Upper lobe of left lung (tissue), 6 donors: ENCODE results near the gene LTN1. TPM values are rescaled to one million over a fixed set of nuclear protein-coding genes. Genes with fewer than 3 reads are reported as not detected.

Experiments
- ATAC-seq, 2 donors: fragments of 200-7000 bp; cut with Tn5 transposase; one replicate each; pipeline ENCODE4 v1.9.1; 2022; ENCODE audit warnings: mild to moderate bottlenecking in 2 of 2, moderate library complexity in 2 of 2; ENCODE audit not compliant: low FRiP score in 2 of 2
- DNase-seq, 2 donors: peaks; one replicate each; pipeline ENCODE4 v3.0.0-alpha.2; 2019 to 2020
- H3K27ac ChIP-seq, 4 donors: fragments of 200-600 bp; sonication (generic); one replicate each; pipeline ENCODE4 v1.5.1; 2016 to 2019
- H3K27me3 ChIP-seq, 4 donors: fragments of 200-600 bp; sonication (generic); one replicate each; pipeline ENCODE4 v1.5.1; 2017 to 2019
- H3K36me3 ChIP-seq, 4 donors: fragments of 200-600 bp; sonication (generic); one replicate each; pipeline ENCODE4 v1.5.1; 2016 to 2019
- H3K4me1 ChIP-seq, 4 donors: fragments of 200-600 bp; sonication (generic); one replicate each; pipeline ENCODE4 v1.5.1; 2018 to 2019
- H3K4me3 ChIP-seq, 4 donors: fragments of 200-600 bp; sonication (generic); one replicate each; pipeline ENCODE4 v1.5.1; 2017 to 2019; ENCODE audit warnings: mild to moderate bottlenecking in 2 of 4, moderate library complexity in 1 of 4
- H3K9me3 ChIP-seq, 4 donors: fragments of 200-600 bp; sonication (generic); one replicate each; pipeline ENCODE4 v1.5.1; 2018 to 2019
- CTCF ChIP-seq, 6 experiments: fragments of 450-650 bp in 4 of 6; fragments of 200-600 bp in 2 of 6; sonication (generic) in 2 of 6; IDR thresholded peaks; one replicate each; pipeline ENCODE4 v1.5.1; 2016 to 2019; ENCODE audit warnings: antibody characterized with exemption in 6 of 6
- EP300 ChIP-seq, 4 donors: sonication (generic); formaldehyde crosslinking; IDR thresholded peaks; one replicate each; pipeline ENCODE4 v1.5.1; 2017; ENCODE audit warnings: antibody characterized with exemption in 4 of 4, control low read depth in 2 of 4
- POLR2A ChIP-seq, 4 donors: fragments of 450-650 bp; IDR thresholded peaks; one replicate each; pipeline ENCODE4 v1.5.1; 2016 to 2017; ENCODE audit warnings: antibody characterized with exemption in 4 of 4, mild to moderate bottlenecking in 2 of 4
- POLR2AphosphoS5 ChIP-seq, 2 donors: sonication (generic); formaldehyde crosslinking; IDR thresholded peaks; one replicate each; pipeline ENCODE4 v1.5.1; 2017; ENCODE audit warnings: antibody characterized with exemption in 2 of 2
- WGBS, 2 donors: methylation state at CpG; one replicate each; pipeline ENCODE4 v1.1.5; 2017 to 2018; 5-methylcytosine and 5-hydroxymethylcytosine counted together
- total RNA-seq, 6 donors: library from RNA; depleted of rRNA in 4 of 6; stranded (reverse); fragments of >200 nt in 4 of 6; gene quantifications; one replicate each; pipeline versions ENCODE4 v1.1.0 to v1.2.1, GENCODE V29; 2016 to 2021
- donor health status: DM: no; HTN: no; CAD: no; lungs with moderate emphysema.
- donor health status: DM: no; HTN: yes; CAD: no; lungs with severe emphysema.

The LTN1 gene
- total RNA-seq, 6 donors from 2014 or later, result 7.4 to 45.6 (median 21.4) TPM

DNA sequence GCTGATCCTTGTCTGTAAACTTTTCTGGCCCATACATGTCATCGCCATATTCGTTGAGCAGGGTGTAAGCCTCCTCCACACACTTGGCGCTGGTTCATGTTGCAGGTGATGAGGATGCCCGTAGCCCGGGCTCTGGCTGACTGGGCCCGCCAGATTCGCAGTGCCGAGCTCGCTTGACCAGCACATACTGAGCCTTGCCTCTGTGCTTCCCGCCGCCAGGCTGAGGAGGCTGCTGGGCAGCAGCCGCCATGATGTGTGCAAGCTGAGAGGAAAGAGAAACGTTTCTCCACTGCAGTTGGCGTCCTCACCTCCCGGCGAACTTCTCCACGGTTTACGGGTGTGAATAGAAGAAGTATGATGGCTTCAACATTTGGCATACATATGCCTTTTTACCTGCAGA lies 89.2 kb downstream of the LTN1 start:
- TF ChIP-seq CTCF (IDR thresholded peaks at IDR 0.05), result no peak
- TF ChIP-seq POLR2AphosphoS5 (IDR thresholded peaks at IDR 0.05), result no peak
- no peak for TF ChIP-seq EP300 (IDR thresholded peaks at IDR 0.05)
- Histone ChIP-seq H3K27ac (no peak overlapping the region), H3K4me3 (no peak overlapping the region), H3K36me3 (no peaks in the 10 kb centered on the region), H3K9me3 (no peaks in the 10 kb centered on the region), H3K4me1 (no peaks in the 10 kb centered on the region), H3K27me3 (no peaks in the 10 kb centered on the region)
- ATAC-seq (no peak), DNase-seq (peak in 1 of 2 donors; percentile 37)
- 90 to 93% methylated on average over 18 of the region's 18 CpGs for WGBS, 2 donors

- Histone ChIP-seq H3K36me3 (no peaks in the 10 kb centered on the region), H3K27me3 (no peaks in the 10 kb centered on the region), H3K4me3 (no peak overlapping the region), H3K27ac (no peak overlapping the region), H3K9me3 (no peaks in the 10 kb centered on the region), H3K4me1 (no peaks in the 10 kb centered on the region)
- WGBS, 2 donors, result 74 to 82% methylated on average over 2 of the region's 2 CpGs
- DNase-seq (no peak), ATAC-seq (no peak)
- no peak for TF ChIP-seq EP300 (IDR thresholded peaks at IDR 0.05)
- TF ChIP-seq POLR2AphosphoS5 (IDR thresholded peaks at IDR 0.05), result no peak
- no peak for TF ChIP-seq CTCF (IDR thresholded peaks at IDR 0.05)
- TF ChIP-seq POLR2A (IDR thresholded peaks at IDR 0.05), result no peak
These were observed 92.2 kb downstream of the LTN1 start for GRCh38 chr21:28900481-28900880.

DNA sequence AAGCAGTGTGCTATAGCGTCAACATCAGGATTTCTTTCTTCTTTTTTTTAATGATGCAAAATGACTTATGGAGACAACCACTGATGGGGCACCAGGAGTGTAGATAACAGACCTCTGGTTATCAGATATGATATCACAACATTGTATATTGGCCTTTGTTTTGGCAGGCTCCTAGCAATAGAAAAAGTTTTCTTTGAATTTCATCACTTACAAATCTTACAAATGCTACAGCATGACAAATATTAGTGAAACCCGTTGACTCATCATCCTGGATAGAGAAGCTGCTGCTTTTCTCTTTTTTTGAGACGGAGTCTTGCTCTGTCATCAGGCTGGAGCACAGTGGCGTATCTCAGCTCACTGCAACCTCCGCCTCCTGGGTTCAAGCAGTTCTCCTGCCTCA lies 92.9 kb downstream of the LTN1 start:
- Histone ChIP-seq H3K4me3 (no peak overlapping the region), H3K36me3 (no peaks in the 10 kb centered on the region), H3K27ac (no peak overlapping the region), H3K4me1 (no peaks in the 10 kb centered on the region), H3K9me3 (no peaks in the 10 kb centered on the region), H3K27me3 (no peaks in the 10 kb centered on the region)
- ATAC-seq (peak in 1 of 2 donors; percentile 47), DNase-seq (no peak)
- WGBS, 2 donors, result 84 to 88% methylated on average over 5 of the region's 5 CpGs
- TF ChIP-seq EP300 (IDR thresholded peaks at IDR 0.05) (no peak), POLR2A (IDR thresholded peaks at IDR 0.05) (no peak), CTCF (IDR thresholded peaks at IDR 0.05) (no peak), POLR2AphosphoS5 (IDR thresholded peaks at IDR 0.05) (no peak)

DNA sequence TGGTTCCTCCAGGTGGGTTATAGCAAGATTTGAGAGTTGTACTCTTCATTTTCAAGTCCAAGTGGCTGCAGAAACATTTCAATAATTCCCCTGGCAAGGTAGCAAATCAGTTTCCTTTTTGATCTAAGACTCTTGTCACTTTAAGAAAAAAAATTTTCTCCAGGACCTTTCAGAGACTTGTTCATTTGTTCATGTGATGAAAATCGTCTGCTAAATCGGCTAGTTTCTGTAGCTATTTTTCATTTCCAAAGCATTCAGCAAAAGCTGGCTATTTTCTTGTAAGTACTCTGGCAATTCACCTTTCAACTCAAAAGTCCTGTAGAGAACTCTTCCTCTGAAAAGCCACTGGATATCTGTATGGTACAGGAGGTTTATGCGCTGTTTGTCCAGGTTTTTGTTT lies 93.5 kb downstream of the LTN1 start:
- Histone ChIP-seq H3K9me3 (no peaks in the 10 kb centered on the region), H3K4me3 (no peak overlapping the region), H3K4me1 (no peaks in the 10 kb centered on the region), H3K27ac (no peak overlapping the region), H3K27me3 (no peaks in the 10 kb centered on the region), H3K36me3 (no peaks in the 10 kb centered on the region)
- no peak for ATAC-seq
- DNase-seq, result no peak
- TF ChIP-seq POLR2AphosphoS5 (IDR thresholded peaks at IDR 0.05) (no peak), CTCF (IDR thresholded peaks at IDR 0.05) (no peak), EP300 (IDR thresholded peaks at IDR 0.05) (no peak), POLR2A (IDR thresholded peaks at IDR 0.05) (no peak)
- WGBS, 2 donors, result 63 to 64% methylated on average over 3 of the region's 3 CpGs

DNA sequence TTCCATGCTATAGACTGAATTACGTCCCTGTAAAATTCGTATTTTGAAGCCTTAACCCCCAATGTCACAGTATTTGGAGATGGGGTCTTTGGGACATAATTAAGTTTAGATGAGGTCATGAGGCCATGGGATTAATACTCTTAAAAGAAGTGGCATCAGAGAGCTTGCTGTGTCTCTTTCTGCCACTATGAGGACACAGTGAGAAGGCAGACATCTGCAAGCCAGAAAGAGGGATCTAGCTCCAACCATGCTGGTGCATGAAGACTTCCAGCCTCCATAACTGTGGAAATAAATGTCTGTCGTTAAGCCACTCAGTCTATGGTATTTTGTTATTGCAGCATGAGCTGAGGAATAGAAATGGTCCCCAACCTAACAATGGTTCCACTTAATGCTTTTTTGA lies 99.0 kb downstream of the LTN1 start:
- Histone ChIP-seq H3K27me3 (no peaks in the 10 kb centered on the region), H3K4me3 (no peak overlapping the region), H3K9me3 (no peaks in the 10 kb centered on the region), H3K27ac (no peak overlapping the region), H3K36me3 (no peaks in the 10 kb centered on the region), H3K4me1 (no peaks in the 10 kb centered on the region)
- no peak for TF ChIP-seq POLR2AphosphoS5 (IDR thresholded peaks at IDR 0.05)
- TF ChIP-seq POLR2A (IDR thresholded peaks at IDR 0.05), result no peak
- no peak for TF ChIP-seq EP300 (IDR thresholded peaks at IDR 0.05)
- TF ChIP-seq CTCF (IDR thresholded peaks at IDR 0.05), result no peak
- no peak for ATAC-seq
- WGBS, 2 donors, result 80% methylated on average over 3 of the region's 3 CpGs
- no peak for DNase-seq
